ENCODE results near the gene LRRN1.

GRCh38 chr3:3817865-3818264 is 18.6 kb downstream of the LRRN1 start:
- TF ChIP-seq, protein P1, sequence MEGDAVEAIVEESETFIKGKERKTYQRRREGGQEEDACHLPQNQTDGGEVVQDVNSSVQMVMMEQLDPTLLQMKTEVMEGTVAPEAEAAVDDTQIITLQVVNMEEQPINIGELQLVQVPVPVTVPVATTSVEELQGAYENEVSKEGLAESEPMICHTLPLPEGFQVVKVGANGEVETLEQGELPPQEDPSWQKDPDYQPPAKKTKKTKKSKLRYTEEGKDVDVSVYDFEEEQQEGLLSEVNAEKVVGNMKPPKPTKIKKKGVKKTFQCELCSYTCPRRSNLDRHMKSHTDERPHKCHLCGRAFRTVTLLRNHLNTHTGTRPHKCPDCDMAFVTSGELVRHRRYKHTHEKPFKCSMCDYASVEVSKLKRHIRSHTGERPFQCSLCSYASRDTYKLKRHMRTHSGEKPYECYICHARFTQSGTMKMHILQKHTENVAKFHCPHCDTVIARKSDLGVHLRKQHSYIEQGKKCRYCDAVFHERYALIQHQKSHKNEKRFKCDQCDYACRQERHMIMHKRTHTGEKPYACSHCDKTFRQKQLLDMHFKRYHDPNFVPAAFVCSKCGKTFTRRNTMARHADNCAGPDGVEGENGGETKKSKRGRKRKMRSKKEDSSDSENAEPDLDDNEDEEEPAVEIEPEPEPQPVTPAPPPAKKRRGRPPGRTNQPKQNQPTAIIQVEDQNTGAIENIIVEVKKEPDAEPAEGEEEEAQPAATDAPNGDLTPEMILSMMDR (IDR thresholded peaks at IDR 0.05; ENCODE audit: poor library complexity) = no peak
- TF ChIP-seq EZH2phosphoT487 (IDR thresholded peaks at IDR 0.05; ENCODE audit: low read depth, severe bottlenecking, unreplicated experiment) (no peak), EZH2 (IDR thresholded peaks at IDR 0.05; ENCODE audit: borderline replicate concordance) (no peak)
